Stimulated activated CD8-positive, alpha-beta memory T cell treated with anti-CD3 and anti-CD28 coated beads, Interleukin-15, amount 100 ng/mL, for 1 hour (primary cell): ENCODE results near the gene STK11IP.

ENCODE experiments used
- DNase-seq: peaks from one replicate; pipeline ENCODE4 v3.0.0-alpha.2; 2020; ENCODE audit warnings: low read depth

Gene STK11IP

DNA sequence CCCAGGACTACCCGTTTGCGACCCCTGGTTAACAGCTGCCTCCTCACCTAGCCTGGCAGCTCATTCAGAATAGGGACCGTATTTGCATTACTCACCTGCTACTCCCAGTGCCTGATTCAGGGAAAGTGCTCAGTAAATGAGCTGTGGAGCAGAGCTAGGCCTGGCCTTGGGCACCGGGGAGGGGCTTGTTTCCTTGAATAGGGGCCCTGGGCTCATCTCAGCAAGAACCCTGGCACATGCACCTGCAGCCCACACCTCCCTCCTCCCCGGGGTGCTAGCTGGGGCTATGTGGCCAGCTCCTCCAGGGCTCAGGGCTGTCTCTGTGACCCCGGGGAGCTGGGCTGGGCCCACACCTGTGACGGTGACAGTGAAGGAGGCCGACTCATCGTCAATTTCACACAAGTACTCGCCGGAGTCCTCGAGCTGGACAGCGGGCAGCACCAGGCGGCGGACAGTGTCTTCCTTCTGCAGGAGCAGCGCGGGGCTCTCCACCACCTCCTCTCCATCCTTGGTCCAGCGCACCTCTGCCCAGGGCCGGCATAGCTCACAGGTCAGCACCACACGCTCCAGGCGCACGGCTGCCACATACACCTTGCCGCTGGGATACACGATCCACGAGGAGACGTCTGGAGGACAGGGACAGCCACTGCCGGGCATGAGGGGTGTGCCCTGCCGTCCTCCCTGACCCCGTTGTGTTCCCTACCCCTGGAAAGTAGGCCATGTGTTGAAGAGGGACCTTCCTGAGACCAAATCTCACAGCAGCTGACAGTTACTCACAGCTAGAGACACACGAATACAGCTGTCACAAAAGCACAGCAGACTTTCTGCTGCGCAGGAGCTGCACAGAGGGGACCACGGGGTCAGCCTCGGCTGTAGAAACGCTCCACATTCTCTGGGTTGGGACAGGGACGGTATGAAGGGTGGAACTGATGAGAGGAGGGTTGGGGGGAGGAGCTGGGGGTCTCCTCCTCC is 35.3 kb upstream of the STK11IP start:
- no peak for DNase-seq

DNA sequence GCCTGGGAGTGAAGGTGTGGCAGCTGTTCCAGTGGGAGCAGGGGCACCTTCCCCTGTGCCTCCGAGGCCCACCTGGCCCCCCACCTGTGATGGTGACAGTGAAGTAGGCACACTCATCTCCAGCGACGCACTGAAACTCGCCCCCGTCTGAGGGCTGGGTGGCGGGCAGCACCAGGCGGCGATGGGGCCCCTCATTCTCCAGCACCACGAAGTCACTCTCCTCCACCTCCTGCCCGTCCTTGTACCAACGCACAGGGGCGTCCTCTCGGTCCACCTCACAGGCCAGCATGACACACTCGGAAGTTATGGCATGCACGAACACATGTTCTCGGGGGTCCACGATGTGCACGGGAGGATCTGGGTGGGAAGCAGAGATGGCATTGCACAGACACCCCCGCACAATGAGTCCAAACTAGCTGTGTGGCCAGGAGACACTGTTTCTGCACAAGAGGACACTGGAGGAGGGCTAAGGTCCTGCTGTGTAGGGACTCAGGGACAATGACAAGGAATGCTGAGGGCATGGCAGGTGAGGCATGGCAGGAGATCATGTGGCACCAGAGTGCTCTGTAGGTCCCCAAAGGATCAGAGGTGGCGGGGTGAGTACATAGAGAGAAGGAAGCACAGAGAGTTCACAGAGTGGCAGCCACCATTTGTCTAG is 34.3 kb upstream of the STK11IP start:
- no peak for DNase-seq

DNA sequence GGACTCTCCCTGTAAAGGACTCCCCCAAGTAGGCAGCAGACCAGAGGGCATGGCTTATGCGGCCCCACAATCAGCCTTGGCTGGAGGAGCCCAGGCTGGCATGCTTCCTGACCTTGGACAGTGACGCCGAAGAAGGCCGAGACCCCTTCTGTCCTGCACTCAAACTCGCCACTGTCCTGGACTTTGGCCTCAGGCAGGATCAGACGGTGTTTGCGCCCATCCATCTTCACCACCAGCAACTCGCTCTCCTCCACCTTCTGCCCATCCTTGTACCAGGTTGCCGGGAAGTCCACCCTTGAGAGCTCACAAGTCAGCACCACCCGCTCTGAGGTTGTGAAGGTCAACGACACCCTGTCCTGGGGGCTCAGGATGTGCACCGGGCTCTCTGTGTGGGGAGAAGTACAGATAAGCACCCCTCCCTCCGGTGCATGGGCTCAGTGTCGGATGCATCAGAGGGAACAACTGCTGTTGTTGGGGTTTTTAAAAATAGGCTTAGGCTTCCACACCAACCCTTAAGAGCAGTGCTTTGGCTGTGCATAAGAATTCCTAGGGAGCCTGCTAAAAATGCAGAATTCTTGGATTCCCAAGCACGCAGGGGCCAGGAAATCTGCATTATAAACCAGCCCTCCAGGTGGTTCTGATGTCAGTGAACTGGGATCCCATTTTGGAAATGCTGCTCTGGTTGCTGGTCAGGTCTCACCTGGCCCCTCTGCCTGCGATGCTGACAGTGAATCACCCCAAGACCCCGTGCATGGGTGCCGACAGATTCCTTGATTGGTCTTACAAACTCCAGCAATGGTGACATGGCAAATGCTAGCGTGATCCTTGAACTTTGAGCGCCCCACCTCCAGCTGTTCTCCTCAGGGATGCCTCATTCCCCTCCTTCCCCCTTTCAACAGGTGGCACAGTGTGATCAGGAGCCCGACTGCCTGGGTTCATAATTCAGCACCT is 32.3 kb upstream of the STK11IP start:
- no peak for DNase-seq

DNA sequence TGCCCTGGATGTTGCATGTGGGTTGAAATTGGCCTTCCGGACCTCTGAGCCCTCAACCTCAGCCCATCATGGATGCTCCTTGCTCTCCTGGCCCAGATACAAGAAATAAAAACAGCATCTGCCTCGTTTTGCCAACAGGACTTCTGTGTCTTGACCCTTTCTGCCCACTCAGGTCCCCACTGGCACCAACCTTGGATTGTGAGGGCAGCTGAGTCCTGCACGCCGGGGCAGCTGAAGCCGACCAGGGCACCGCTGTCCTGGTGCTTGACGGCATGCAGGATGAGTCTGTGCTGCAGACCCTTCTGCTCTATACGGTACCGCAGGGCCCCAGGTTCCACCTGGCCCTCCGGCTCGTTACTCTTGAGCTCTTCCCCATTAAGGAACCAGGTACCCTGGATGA is 31.0 kb upstream of the STK11IP start:
- no peak for DNase-seq

DNA sequence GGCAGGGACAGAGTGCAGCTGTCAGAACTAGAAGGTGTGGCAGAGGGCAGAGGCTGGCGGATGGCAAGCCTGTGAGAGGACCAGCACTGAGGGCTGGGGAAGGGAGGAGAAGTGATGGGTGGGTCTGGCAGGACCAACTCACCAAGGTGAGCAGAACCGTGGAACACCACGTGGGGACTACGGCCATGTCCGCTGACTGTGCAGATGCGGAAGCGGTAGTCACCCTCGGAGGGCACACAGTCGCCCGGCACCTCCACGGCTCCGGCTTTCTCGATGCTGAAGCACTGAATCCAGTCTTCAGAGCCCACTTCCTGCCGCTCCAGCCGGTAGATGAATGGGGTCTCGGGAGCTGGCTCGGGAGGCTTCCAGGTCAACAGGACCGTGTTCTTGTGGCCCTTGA is 30.5 kb upstream of the STK11IP start:
- DNase-seq = no peak

DNA sequence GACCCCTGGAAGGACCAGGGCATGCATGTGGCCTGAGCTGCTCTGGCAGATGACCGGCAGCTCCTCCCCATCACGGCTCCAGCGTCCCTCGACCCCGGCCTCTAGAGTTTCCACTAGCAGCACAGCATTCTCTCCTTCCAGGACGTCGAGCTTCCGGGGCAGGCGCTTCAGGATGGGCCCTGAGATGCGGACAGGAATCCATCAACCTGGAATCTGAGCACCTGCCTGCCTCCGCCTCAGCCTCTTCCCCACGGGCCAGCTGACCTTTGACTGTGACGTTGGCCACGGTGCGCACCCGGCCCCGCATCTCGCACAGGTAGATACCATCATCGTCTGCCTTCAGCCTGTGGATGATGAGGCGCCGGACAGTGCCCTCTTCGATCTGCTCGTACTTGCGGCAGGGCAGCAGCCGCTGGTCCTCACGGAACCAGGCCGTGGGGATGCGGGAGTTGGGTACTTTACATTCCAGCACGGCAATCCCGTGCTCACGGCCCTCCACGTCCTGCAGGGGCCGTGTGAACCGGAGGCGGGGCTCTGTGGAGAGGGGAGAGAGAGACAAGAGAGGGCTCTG is 29.8 kb upstream of the STK11IP start:
- no peak for DNase-seq

DNA sequence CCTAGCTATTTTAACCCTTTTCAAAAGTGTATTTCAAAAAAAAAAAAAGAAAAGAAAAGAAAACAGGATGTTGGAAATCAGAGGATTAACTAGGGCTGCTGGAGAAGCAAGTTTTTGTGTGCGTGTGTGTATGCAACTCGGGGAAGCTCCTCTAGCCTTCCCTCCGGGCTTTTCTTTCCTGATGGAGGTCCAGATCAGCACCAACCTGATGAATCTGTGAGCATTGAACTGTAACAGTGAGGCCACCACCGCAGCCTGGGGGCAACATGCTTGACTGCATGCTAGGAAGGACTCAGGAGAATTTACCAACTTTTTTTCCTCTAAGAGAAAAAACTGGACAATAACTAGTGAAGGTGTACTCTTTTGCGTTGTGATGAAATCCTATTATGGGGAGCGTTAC is 28.6 kb upstream of the STK11IP start:
- no peak for DNase-seq

DNA sequence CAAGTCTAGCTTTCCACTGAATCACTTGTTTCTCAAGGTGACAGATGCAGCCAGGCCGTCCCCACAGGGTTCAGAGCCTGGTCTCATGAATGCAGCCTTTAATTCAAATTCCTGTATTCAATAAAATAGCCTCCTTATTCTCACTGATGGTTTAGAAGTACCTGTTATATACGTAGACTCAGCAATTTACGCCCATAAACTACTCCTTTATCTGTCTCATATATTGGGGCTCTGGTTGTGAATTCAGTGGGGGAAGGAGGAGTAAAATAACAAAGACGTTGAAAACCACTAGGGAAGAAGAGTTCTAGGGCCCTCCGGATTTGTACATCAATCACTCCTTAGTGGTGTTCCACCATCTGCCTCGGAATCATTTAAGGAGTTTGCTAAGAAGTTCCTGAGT is 28.0 kb upstream of the STK11IP start:
- no peak for DNase-seq

DNA sequence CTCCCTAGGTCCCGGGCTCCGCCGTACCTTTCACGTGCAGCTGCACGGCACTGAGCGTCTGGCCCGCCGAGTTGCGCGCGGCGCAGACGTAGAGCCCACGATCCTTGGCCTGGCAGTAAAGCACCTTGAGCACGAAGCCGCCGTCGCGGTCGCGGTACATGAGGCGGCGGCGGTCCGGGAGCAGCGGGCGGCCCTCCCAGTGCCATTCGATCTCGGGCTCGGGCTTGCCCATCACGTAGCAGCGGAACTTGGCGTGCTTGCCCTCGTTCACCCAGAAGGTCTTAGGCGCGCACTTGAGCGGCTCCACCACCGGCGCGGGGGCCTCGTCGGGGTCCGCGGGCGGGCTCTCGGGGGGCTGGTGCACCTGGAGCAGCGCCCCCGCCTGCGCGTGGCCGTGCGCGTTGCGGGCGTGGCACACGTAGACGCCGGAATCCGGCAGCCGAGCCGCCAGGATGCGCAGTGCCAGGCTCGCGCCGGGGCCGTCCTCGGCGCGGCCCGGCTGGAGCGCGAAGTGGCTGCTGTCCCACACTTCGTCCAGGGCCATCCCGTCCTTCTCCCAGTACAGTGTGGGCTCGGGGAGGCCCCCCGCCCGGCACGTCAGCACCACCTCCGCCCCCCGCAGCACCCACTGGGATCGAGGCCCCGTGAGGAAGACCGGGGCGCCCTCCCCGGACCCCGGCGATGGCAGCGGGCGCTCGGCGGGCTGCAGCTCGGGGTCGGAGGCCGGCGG is 27.3 kb upstream of the STK11IP start:
- no peak for DNase-seq

DNA sequence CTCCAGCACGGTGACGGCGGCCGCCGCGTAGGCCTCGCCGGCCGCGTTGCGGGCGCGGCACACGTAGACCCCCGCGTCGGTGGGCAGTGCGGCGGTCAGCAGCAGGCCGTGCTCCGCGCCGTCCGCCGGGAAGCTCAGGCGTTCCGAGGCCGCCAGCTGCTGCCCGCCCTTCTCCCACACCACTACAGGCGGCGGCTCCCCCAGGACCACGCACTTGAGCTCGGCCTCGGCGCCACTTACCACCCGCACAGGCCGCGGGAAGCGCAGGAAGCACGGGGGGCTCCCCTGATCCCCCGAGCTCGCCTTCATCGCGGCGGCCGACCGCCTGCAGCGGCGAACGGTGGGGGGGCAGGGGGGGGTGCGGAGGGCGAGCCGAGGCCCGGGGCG is 26.7 kb upstream of the STK11IP start:
- DNase-seq = no peak

DNA sequence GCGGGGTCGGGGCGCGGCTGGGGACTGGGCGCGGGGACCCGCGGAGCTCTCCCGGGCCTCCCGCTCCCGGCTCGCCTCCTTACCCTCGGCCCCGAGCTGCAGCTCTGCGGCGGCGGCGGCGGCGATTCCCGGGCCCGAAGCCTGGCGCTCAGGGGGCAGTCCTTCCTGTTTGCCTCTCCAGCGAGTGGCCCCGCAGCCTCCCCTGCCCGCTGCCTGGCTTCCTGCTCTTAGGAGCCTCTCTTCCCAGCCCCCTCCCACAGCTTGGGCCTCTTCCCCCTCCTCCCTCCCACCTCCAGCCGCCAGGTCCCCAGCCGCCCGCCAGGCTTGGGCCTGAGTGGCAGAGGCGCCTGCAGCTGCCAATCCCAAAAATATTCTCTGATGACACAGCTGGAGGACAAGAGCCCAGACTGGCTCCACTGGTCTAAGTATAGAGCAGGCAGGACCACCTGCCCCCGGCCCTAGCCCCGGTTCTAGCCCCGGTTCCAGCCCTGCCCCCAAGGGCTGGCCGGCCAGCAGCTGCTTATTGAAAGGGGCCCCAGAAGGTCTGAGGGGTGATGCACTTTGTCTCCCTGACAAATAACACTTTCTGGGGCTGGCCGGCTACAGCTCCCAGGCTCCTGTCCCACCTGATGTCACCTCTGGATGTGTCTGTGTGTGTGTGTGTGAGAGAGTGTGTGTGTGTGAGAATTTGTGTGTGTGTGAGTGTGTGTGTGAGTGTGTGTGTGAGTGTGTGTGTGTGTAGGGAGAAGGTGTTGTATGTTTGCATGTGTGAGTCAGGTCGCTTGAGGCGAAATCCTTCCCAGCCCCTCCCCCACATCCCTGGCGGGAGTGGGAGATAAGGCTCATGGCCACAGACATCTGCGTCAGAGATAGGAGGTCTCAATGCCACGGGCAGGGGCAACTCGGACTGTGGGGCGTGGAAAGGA is 26.1 kb upstream of the STK11IP start, which contains the start of gene OBSL1:
TSS of gene OBSL1 (minus strand) at position 229 of the 926 bp plus-strand sequence. CDS start 307 bp downstream, outside the sequence.
- DNase-seq = no peak

DNA sequence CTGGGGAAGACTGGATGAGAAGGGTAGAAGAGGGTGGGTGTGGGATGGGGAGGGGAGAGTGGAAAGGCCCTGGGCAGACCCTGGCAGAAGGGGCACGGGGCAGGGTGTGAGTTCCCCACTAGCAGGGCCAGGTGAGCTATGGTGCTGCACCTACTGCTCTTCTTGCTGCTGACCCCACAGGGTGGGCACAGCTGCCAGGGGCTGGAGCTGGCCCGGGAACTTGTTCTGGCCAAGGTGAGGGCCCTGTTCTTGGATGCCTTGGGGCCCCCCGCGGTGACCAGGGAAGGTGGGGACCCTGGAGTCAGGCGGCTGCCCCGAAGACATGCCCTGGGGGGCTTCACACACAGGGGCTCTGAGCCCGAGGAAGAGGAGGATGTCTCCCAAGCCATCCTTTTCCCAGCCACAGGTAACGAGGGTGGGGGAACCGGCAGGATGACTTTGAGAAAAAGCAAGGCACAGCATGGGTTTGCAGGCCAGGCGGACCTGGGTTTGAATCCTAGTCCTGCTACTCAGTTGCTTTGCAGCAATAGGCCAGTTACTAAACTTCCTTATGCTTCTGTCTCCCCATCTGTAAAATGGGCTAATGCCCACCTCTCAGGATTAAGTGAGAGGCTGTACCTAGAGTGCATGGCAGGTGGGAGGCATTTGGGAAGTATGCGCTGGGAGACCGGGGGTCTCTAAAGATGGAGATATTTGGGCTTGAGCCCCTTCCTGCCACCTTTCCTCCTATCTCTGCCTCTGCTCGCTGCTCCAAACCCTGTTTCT is 25.2 kb upstream of the STK11IP start, which contains the start of gene INHA:
TSS of gene INHA (plus strand) at position 74 of the 765 bp plus-strand sequence. CDS start at position 139, 65 bp downstream.
- no peak for DNase-seq

DNA sequence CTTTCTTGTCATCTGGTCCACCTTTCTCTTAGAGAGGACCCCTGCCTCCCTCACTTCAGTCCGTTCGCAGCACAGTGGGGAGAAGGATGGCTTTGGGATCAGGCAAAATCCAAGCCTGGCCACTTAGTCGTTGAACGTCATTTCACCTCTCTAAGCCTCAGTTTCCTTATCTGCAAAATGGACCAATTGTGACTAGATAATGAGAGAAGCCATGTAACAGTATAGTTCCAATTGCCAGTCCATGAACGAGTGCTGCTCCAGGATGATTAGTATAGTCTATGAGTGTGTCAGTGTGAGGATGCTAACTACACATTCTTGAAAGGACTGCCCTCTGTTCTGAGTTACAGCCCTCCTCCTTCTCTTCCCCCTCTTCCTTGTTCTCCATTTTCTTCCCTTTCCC is 24.5 kb upstream of the STK11IP start:
- no peak for DNase-seq

DNA sequence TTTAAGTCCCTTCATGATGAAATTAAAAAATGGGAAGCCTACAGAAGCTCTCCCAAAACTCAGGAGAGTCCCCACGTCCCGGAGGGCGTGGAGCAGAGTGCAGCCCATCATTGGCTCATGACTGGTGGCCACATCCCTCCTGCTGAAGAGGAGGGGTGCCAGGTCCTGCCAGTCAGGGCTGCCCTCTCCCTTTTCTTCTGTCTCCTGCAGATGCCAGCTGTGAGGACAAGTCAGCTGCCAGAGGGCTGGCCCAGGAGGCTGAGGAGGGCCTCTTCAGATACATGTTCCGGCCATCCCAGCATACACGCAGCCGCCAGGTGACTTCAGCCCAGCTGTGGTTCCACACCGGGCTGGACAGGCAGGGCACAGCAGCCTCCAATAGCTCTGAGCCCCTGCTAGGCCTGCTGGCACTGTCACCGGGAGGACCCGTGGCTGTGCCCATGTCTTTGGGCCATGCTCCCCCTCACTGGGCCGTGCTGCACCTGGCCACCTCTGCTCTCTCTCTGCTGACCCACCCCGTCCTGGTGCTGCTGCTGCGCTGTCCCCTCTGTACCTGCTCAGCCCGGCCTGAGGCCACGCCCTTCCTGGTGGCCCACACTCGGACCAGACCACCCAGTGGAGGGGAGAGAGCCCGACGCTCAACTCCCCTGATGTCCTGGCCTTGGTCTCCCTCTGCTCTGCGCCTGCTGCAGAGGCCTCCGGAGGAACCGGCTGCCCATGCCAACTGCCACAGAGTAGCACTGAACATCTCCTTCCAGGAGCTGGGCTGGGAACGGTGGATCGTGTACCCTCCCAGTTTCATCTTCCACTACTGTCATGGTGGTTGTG is 23.0 kb upstream of the STK11IP start:
- no peak for DNase-seq

DNA sequence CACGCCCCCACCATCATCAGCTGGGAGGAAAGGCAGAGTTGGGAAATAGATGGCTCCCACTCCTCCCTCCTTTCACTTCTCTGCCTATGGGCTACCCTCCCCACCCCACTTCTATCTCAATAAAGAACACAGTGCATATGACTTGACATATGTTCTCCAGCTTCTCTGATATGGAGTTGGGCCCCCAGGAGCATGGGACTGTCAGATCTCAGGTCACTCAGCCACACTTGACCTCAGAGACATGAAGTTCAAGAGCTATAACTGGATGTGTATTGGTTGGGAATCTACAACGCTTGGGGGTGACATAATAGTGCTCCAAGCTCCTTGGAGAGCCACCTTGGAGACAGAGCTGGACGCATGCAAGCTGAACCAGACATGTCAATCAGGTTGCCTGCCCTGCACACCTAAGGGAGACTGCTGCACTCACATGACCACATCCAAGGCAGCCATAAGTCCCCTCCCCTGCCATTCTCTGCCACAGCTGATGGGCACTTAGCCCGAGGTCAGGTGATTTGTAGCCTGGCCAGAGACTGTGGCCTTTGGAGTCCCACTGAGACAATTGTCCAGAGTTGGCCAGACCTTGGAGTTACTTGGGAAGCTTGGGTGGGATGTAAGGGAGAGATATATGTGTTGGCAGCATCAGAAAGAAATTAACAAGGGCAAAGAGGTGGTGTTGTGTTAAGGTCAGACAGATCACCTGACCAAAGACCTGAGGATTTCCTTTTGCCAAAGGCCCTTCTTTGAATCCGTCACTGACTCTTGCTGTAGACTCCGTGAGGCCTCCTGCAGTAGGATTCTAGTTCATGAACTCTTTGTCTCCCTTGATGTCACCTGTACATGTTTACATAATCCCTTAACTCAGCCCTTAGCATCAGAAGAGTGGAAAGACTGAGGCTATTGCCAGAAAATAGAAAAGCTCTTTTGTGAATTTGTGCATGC is 21.8 kb upstream of the STK11IP start:
- DNase-seq = no peak

DNA sequence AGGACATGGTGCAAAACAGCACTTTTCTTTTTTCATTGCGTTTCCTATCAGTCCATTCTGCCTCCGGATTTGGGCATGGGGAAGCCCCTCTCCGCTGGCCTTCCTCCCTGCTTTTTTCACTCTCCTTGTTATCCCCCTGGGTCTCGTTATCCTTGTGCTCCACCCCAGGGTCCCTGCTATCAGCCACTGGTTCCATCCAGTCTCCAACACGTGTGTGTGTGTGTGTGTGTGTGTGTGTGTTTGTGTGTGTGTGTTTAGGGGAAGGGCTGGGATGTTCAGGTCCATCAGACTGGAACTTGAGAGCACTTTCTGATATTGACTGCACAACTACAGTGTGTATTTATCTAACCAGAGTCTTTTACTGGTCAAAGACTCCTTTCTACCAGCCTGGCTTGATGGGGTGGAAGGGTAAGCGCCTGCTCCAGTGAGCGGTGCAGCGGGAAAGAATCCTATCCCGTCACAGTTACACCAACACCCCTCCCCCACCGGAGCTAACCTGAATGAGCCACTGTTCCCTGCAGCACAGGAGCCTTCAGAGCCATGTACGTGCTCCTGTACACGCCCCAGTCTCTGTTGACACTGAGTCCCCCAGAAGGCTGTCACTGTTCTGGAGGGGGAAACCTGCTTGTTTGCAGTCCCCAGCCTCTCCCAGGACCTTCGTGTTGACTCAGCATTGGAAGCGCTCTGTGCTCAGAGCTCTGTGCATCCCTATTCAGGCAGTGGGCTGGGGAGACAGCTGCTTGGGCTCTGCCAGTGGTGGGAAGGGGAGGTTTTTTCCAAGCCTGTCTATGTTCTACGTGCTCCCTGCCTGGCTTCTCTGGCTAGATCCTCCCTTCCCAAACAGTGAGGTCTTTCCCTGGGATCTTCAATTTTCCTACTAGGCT is 20.9 kb upstream of the STK11IP start:
- no peak for DNase-seq
